Amniotic stem cell (primary cell): ENCODE measurements around the gene FAM200C.

Source experiments
- DNase-seq: peaks from one replicate; lab custom pipeline; 2025; lab: John Stamatoyannopoulos, UW

Gene FAM200C

GRCh38 chr5:160367261-160367660, 32.6 kb downstream of the FAM200C start:
- DNase-seq, result no peak

GRCh38 chr5:160366230-160366629, 33.6 kb downstream of the FAM200C start:
- DNase-seq, result no peak

- DNase-seq, result no peak
These were observed 36.0 kb downstream of the FAM200C start for GRCh38 chr5:160363660-160364395.

- DNase-seq, result no peak
These were observed 36.6 kb downstream of the FAM200C start for GRCh38 chr5:160363211-160363610.

GRCh38 chr5:160361624-160362228, 38.1 kb downstream of the FAM200C start:
- DNase-seq, result no peak

GRCh38 chr5:160360310-160360709, 39.5 kb downstream of the FAM200C start:
- DNase-seq, result no peak

- DNase-seq, result no peak
These were observed 40.0 kb downstream of the FAM200C start for GRCh38 chr5:160359816-160360215.

GRCh38 chr5:160359242-160359641, 40.6 kb downstream of the FAM200C start:
- no peak for DNase-seq

- DNase-seq, result no peak
These were observed 41.9 kb downstream of the FAM200C start for GRCh38 chr5:160357861-160358411.

- DNase-seq, result no peak
These were observed 42.5 kb downstream of the FAM200C start for GRCh38 chr5:160357394-160357793.

- DNase-seq, result no peak
These were observed 43.1 kb downstream of the FAM200C start for GRCh38 chr5:160356550-160357347.

- no peak for DNase-seq
These were observed 45.2 kb downstream of the FAM200C start for GRCh38 chr5:160354666-160355065.

GRCh38 chr5:160353379-160353778, 46.5 kb downstream of the FAM200C start:
- no peak for DNase-seq

GRCh38 chr5:160352308-160352707, 47.5 kb downstream of the FAM200C start:
- DNase-seq, result no peak

- DNase-seq, result no peak
These were observed 49.9 kb downstream of the FAM200C start for GRCh38 chr5:160349935-160350303.

- DNase-seq, result no peak
These were observed 50.5 kb downstream of the FAM200C start for GRCh38 chr5:160349249-160349934.

GRCh38 chr5:160348080-160348479, 51.8 kb downstream of the FAM200C start:
- no peak for DNase-seq

GRCh38 chr5:160347448-160347847, 52.4 kb downstream of the FAM200C start:
- DNase-seq, result no peak
